ENCODE data around the gene INCA1.

INCA1 gene

DNA sequence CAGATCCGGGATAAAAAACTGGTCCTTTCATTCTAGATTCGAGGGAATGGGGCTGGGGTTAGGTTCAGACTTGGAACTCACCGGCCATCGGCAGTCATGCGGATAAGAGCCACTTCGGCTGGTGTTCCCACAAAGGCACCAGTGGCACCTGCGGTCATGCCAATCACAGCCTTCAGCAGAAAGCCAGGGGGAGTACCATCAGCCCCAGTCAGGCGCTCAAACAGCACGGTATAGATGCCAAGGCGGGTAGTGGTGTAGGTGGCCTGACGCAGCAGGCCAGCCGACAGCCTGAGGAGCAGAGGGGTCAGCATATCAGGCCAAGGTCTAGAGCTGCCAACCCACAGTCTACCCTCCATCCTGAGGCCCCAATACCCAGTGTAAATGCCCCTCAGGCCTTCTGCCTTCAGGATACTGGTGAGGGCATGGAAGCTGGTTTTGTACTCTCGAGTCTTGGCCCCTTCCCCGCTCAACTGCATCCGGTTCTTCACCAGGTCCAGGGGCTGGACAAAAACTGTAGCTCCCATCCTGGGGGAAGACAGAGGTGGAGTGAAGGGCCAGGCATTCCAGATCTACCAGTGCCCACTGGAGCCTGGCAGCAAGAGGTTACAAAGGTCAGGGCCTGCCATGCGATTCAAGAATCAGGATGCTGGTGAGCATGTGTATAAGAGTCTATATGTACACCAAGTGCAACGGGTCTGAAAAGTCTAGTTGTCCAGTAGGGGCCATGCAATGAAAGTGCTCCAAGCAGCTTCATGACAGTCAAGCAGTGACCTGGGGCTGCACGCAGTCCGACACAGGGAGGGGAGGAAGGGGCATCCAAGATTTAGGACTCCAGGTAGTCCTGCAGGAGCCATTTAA lies 58.4 kb downstream of the INCA1 start:
- no peak for DNase-seq (ENCODE audit: extremely low read depth in 1 of 2, low read depth in 1 of 2)

Measured in activated CD8-positive, alpha-beta memory T cell treated with anti-CD3 and anti-CD28 coated beads for 1 hour (primary cell).